ENCODE measurements around the gene TSC1. TPM values are rescaled to one million over a fixed set of nuclear protein-coding genes. Genes with fewer than 3 reads are reported as not detected.
A peak's percentile ranks its signal among the peaks of the same experiment; 100 is the strongest.

Gene TSC1
- total RNA-seq, 2 experiments from 2014 or later, result 20.7 to 23.2 TPM

GRCh38 chr9:132901858-132902831, 42.3 kb downstream of the TSC1 start:
- Mint-ChIP-seq H3K27me3 (no peaks in the 10 kb centered on the region), H3K4me1 (ENCODE audit: low read depth) (peaks cover 10% of the 10 kb centered on the region), H3K27ac (no peak overlapping the region), H3K36me3 (ENCODE audit: low read depth) (peaks cover 11% of the 10 kb centered on the region), H3K4me3 (no peak overlapping the region), H3K9me3 (no peaks in the 10 kb centered on the region)
- TF ChIP-seq CTCF (IDR thresholded peaks at IDR 0.05), result peak; percentile 96
- POLR2A ChIA-PET, result interaction anchor here (0.6 to 1.9 kb wide), 4 partner anchors 16 to 247 kb away, joined by 3 to 5 read pairs (median 4); no protein-coding TSS in a partner anchor
- intact Hi-C loops (cut with micrococcal nuclease), result no loop called here
- ATAC-seq (peak; percentile 99), DNase-seq (peak; percentile 91)
- CTCF ChIA-PET, result interaction anchor here (0.7 to 3.0 kb wide), 54 partner anchors 8 to 251 kb away, joined by 3 to 34 read pairs (median 4); partner anchors contain the start of genes DDX31, GTF3C4 and TSC1

GRCh38 chr9:132898051-132898450, 46.4 kb downstream of the TSC1 start:
- Mint-ChIP-seq H3K27me3 (no peaks in the 10 kb centered on the region), H3K36me3 (ENCODE audit: low read depth) (peaks cover 16% of the 10 kb centered on the region), H3K4me1 (ENCODE audit: low read depth) (peaks cover 10% of the 10 kb centered on the region), H3K4me3 (no peak overlapping the region), H3K27ac (no peak overlapping the region), H3K9me3 (no peaks in the 10 kb centered on the region)
- ATAC-seq (no peak), DNase-seq (no peak)
- CTCF ChIA-PET, result no interaction called here
- no peak for TF ChIP-seq CTCF (IDR thresholded peaks at IDR 0.05)
- POLR2A ChIA-PET, result no interaction called here
- intact Hi-C loops (cut with micrococcal nuclease), result no loop called here

- DNase-seq (no peak), ATAC-seq (no peak)
- ChIA-PET CTCF (interaction anchor here (1.4 kb wide), 2 partner anchors 48 to 125 kb away, joined by 3 to 4 read pairs; no protein-coding TSS in a partner anchor), POLR2A (no interaction called here)
- no peak for TF ChIP-seq CTCF (IDR thresholded peaks at IDR 0.05)
- H3K36me3 Mint-ChIP-seq (ENCODE audit: low read depth), result peaks cover 12% of the 10 kb centered on the region
- intact Hi-C loops (cut with micrococcal nuclease), result no loop called here
- H3K4me1 Mint-ChIP-seq (ENCODE audit: low read depth), result peaks cover 9% of the 10 kb centered on the region
- no peak overlapping the region for H3K27ac Mint-ChIP-seq
- H3K9me3 Mint-ChIP-seq, result no peaks in the 10 kb centered on the region
- H3K4me3 Mint-ChIP-seq, result no peak overlapping the region
- H3K27me3 Mint-ChIP-seq, result no peaks in the 10 kb centered on the region
Observed at GRCh38 chr9:132896906-132897305, 47.5 kb downstream of the TSC1 start.

GRCh38 chr9:132896264-132896663, 48.2 kb downstream of the TSC1 start:
- no peak for TF ChIP-seq CTCF (IDR thresholded peaks at IDR 0.05)
- Mint-ChIP-seq H3K27me3 (no peaks in the 10 kb centered on the region), H3K4me3 (no peak overlapping the region), H3K36me3 (ENCODE audit: low read depth) (peaks cover 12% of the 10 kb centered on the region), H3K4me1 (ENCODE audit: low read depth) (peaks cover 3% of the 10 kb centered on the region), H3K9me3 (no peaks in the 10 kb centered on the region), H3K27ac (no peak overlapping the region)
- intact Hi-C loops (cut with micrococcal nuclease), result no loop called here
- ChIA-PET CTCF (interaction anchor here (1.4 kb wide), 2 partner anchors 47 to 125 kb away, joined by 3 to 4 read pairs; no protein-coding TSS in a partner anchor), POLR2A (no interaction called here)
- DNase-seq (no peak), ATAC-seq (no peak)
